ENCODE measurements around the gene BLM.

The BLM gene

GRCh38 chr15:90863987-90864386 is 146.8 kb downstream of the BLM start:
- Histone ChIP-seq H3K9ac (ENCODE audit: low read depth, low read length) (no peak overlapping the region), H3K4me3 (ENCODE audit: low read depth, low read length) (no peak overlapping the region), H3K27me3 (ENCODE audit: control insufficient read depth, insufficient read depth, low read length) (no peaks in the 10 kb centered on the region), H3K4me1 (ENCODE audit: control insufficient read depth, insufficient read depth, low read length) (peaks cover 18% of the 10 kb centered on the region), H3K27ac (ENCODE audit: low read depth, low read length) (no peak overlapping the region), H3K36me3 (ENCODE audit: control insufficient read depth, insufficient read depth, low read length) (no peaks in the 10 kb centered on the region), H3K9me3 (ENCODE audit: control insufficient read depth, insufficient read depth, low read length) (no peaks in the 10 kb centered on the region)

GRCh38 chr15:90864507-90864906 is 147.4 kb downstream of the BLM start:
- Histone ChIP-seq H3K36me3 (ENCODE audit: control insufficient read depth, insufficient read depth, low read length) (no peaks in the 10 kb centered on the region), H3K4me3 (ENCODE audit: low read depth, low read length) (no peak overlapping the region), H3K9ac (ENCODE audit: low read depth, low read length) (no peak overlapping the region), H3K4me1 (ENCODE audit: control insufficient read depth, insufficient read depth, low read length) (peaks cover 19% of the 10 kb centered on the region), H3K27ac (ENCODE audit: low read depth, low read length) (no peak overlapping the region), H3K9me3 (ENCODE audit: control insufficient read depth, insufficient read depth, low read length) (no peaks in the 10 kb centered on the region), H3K27me3 (ENCODE audit: control insufficient read depth, insufficient read depth, low read length) (no peaks in the 10 kb centered on the region)

GRCh38 chr15:90865702-90866101 is 148.6 kb downstream of the BLM start:
- no peaks in the 10 kb centered on the region for H3K36me3 ChIP-seq (ENCODE audit: control insufficient read depth, insufficient read depth, low read length)
- H3K9me3 ChIP-seq (ENCODE audit: control insufficient read depth, insufficient read depth, low read length) = no peaks in the 10 kb centered on the region
- no peak overlapping the region for H3K9ac ChIP-seq (ENCODE audit: low read depth, low read length)
- no peak overlapping the region for H3K4me3 ChIP-seq (ENCODE audit: low read depth, low read length)
- no peaks in the 10 kb centered on the region for H3K27me3 ChIP-seq (ENCODE audit: control insufficient read depth, insufficient read depth, low read length)
- no peak overlapping the region for H3K27ac ChIP-seq (ENCODE audit: low read depth, low read length)
- H3K4me1 ChIP-seq (ENCODE audit: control insufficient read depth, insufficient read depth, low read length) = peaks cover 28% of the 10 kb centered on the region

Data from HUES48 (cell line).